ENCODE measurements around the gene TMPRSS7. TPM values are rescaled to one million over a fixed set of nuclear protein-coding genes. Genes with fewer than 3 reads are reported as not detected.

Gene TMPRSS7
- total and polyA plus RNA-seq, 10 donors, result not detected

- TF ChIP-seq POLR2AphosphoS5 (IDR thresholded peaks at IDR 0.05) (no peak), CTCF (IDR thresholded peaks at IDR 0.05 in 8 of 11, conservative IDR thresholded peaks at IDR 0.05 in 3 of 11) (no peak), POLR2A (IDR thresholded peaks at IDR 0.05) (no peak)
- no peak overlapping the region for H3K27ac ChIP-seq
- H3K4me1 ChIP-seq, result no peaks in the 10 kb centered on the region
- H3K9me3 ChIP-seq, result no peaks in the 10 kb centered on the region
- no peak for DNase-seq
- intact Hi-C loops (cut with DNase I; ENCODE audit: low total_unique reads), result no loop called here
- no peaks in the 10 kb centered on the region for H3K36me3 ChIP-seq
- 77 to 94% (median 84%) methylated on average over 1 of the region's 1 CpG for WGBS, 5 donors
- H3K4me3 ChIP-seq, result no peak overlapping the region
- H3K27me3 ChIP-seq (replicated peaks in 1 of 7), result no peaks in the 10 kb centered on the region
These were observed 14.8 kb upstream of the TMPRSS7 start for GRCh38 chr3:112019716-112020115.

DNA sequence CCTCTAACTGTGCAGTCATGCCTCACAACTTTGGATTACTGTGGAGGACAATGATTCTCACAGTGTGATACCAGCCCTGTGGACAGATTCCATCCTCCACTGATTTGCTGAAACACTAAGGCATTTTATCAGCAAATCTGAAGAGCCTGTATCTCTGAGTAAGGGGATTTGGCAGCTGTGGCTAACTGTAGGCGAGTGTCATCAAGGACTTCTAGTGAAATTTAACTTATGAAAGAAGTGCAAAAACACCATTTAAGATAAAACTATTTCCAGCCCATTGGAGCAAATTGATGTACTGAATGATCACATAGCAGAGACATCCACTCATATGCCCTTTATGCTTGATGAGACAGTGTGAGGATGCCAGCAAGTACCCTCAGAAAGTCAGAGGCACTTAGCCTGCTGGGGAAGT is 13.9 kb upstream of the TMPRSS7 start:
- Histone ChIP-seq H3K4me1 (no peaks in the 10 kb centered on the region), H3K36me3 (no peaks in the 10 kb centered on the region), H3K4me3 (no peak overlapping the region), H3K27ac (no peak overlapping the region), H3K27me3 (replicated peaks in 1 of 7) (no peaks in the 10 kb centered on the region), H3K9me3 (no peaks in the 10 kb centered on the region)
- TF ChIP-seq POLR2AphosphoS5 (IDR thresholded peaks at IDR 0.05) (no peak), CTCF (IDR thresholded peaks at IDR 0.05 in 8 of 11, conservative IDR thresholded peaks at IDR 0.05 in 3 of 11) (no peak), POLR2A (IDR thresholded peaks at IDR 0.05) (no peak)
- intact Hi-C loops (cut with DNase I; ENCODE audit: low total_unique reads), result no loop called here
- DNase-seq, result no peak
- WGBS, 5 donors, result 80 to 96% (median 91%) methylated on average over 1 of the region's 1 CpG

- H3K27ac ChIP-seq, result no peak overlapping the region
- WGBS, 5 donors, result 76 to 89% (median 83%) methylated on average over 4 of the region's 4 CpGs
- H3K9me3 ChIP-seq, result no peaks in the 10 kb centered on the region
- no peaks in the 10 kb centered on the region for H3K27me3 ChIP-seq (replicated peaks in 1 of 7)
- H3K4me3 ChIP-seq, result no peak overlapping the region
- DNase-seq, result no peak
- TF ChIP-seq POLR2AphosphoS5 (IDR thresholded peaks at IDR 0.05), result no peak
- no peak for TF ChIP-seq CTCF (IDR thresholded peaks at IDR 0.05 in 8 of 11, conservative IDR thresholded peaks at IDR 0.05 in 3 of 11)
- no peak for TF ChIP-seq POLR2A (IDR thresholded peaks at IDR 0.05)
- intact Hi-C loops (cut with DNase I; ENCODE audit: low total_unique reads), result no loop called here
- no peaks in the 10 kb centered on the region for H3K36me3 ChIP-seq
- no peaks in the 10 kb centered on the region for H3K4me1 ChIP-seq
These were observed 7.4 kb upstream of the TMPRSS7 start for GRCh38 chr3:112027142-112027541.

DNA sequence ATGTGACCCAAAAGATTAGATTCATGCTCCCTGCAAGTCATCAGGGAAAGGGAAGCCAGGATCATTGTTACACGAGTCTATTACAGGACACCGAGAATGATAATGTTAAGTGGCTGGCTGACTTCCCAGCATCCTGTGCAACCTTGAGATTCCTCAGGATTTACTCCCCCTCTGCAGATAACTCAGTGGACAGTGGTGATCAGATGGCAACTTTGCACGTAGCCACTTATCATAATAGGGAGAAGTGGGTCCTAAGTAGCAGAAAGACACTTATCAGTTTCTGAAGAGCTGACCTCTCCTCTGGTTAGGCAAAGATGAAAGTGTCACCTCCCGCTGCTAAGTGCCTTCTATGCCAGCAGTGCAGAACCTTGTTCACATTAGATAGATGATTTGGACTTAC is 6.7 kb upstream of the TMPRSS7 start:
- no peaks in the 10 kb centered on the region for H3K27me3 ChIP-seq (replicated peaks in 1 of 7)
- no peaks in the 10 kb centered on the region for H3K4me1 ChIP-seq
- no peaks in the 10 kb centered on the region for H3K9me3 ChIP-seq
- DNase-seq, result no peak
- intact Hi-C loops (cut with DNase I; ENCODE audit: low total_unique reads), result no loop called here
- no peak overlapping the region for H3K4me3 ChIP-seq
- no peak overlapping the region for H3K27ac ChIP-seq
- no peaks in the 10 kb centered on the region for H3K36me3 ChIP-seq
- 67 to 77% (median 70%) methylated on average over 4 of the region's 4 CpGs for WGBS, 5 donors
- no peak for TF ChIP-seq POLR2AphosphoS5 (IDR thresholded peaks at IDR 0.05)
- TF ChIP-seq POLR2A (IDR thresholded peaks at IDR 0.05), result no peak
- no peak for TF ChIP-seq CTCF (IDR thresholded peaks at IDR 0.05 in 8 of 11, conservative IDR thresholded peaks at IDR 0.05 in 3 of 11)
